OCI-LY3 (cell line): Measurements from ENCODE around the gene C13orf42.
"Not testable (repeated sequence)": the region's sequence is repeated elsewhere in the genome, so short reads cannot be mapped to it uniquely, and the experiment has no call there.

Source experiments
- H2AFZ ChIP-seq: fragments of 200-600, 300-600 bp; shearing (Covaris generic); 2 replicates; pipeline ENCODE4 v1.6.0; 2014; ENCODE audit warnings: antibody characterized with exemption, low read depth, low read length
- H3K27ac ChIP-seq: fragments of 200-600, 300-600 bp; sonication (generic); 2 replicates; pipeline ENCODE4 v1.5.1; 2014; ENCODE audit warnings: mild to moderate bottlenecking, low read length, moderate library complexity, mixed read lengths
- H3K27me3 ChIP-seq: fragments of 200-600, 300-600 bp; sonication (generic); 2 replicates; pipeline ENCODE4 v1.6.1; 2014; ENCODE audit warnings: low read depth, low read length, mixed read lengths
- H3K36me3 ChIP-seq: fragments of 200-600, 300-600 bp; sonication (generic); replicated peaks from 2 replicates; pipeline ENCODE3; 2014; ENCODE audit warnings: low read depth, low read length, mixed read lengths
- H3K4me1 ChIP-seq: fragments of 300-600, 200-600 bp; sonication (generic); 2 replicates; pipeline ENCODE4 v1.6.1; 2014; ENCODE audit warnings: low read length, mixed read lengths
- H3K4me2 ChIP-seq: fragments of 200-600, 300-600 bp; sonication (generic); 2 replicates; pipeline ENCODE4 v1.6.1; 2014; ENCODE audit warnings: low read length, mixed read lengths
- H3K4me3 ChIP-seq: fragments of 300-600, 200-600 bp; sonication (generic); 2 replicates; pipeline ENCODE4 v1.5.1; 2014; ENCODE audit warnings: antibody characterized with exemption, mild to moderate bottlenecking, low read length, moderate library complexity
- H3K79me2 ChIP-seq: fragments of 300-600, 200-600 bp; shearing (Covaris generic); 2 replicates; pipeline ENCODE4 v1.6.1; 2014; ENCODE audit warnings: mild to moderate bottlenecking, low read length, mixed read lengths
- H3K9ac ChIP-seq: fragments of 300-600, 200-600 bp; shearing (Covaris generic); 2 replicates; pipeline ENCODE4 v1.6.0; 2014; ENCODE audit warnings: mild to moderate bottlenecking, low read length, moderate library complexity
- H3K9me3 ChIP-seq: fragments of 200-600, 300-600 bp; shearing (Covaris generic); 2 replicates; pipeline ENCODE4 v1.6.1; 2014; ENCODE audit warnings: low read length, mixed read lengths; ENCODE audit not compliant: insufficient read depth
- H4K20me1 ChIP-seq: fragments of 200-600, 300-600 bp; sonication (generic); 2 replicates; pipeline ENCODE4 v1.6.1; 2016; ENCODE audit warnings: low read length, mixed read lengths; ENCODE audit not compliant: insufficient read depth
- CTCF ChIP-seq: fragments of 200-600, 300-600 bp; sonication (generic); IDR thresholded peaks from 2 replicates; pipeline ENCODE4 v1.5.1; 2014; ENCODE audit warnings: antibody characterized with exemption, low read length, low read depth
- EZH2phosphoT487 ChIP-seq: fragments of 200-600 bp; shearing (Covaris generic); IDR thresholded peaks from 2 replicates; pipeline ENCODE4 v1.6.1; 2018; ENCODE audit warnings: antibody characterized with exemption, mixed run types, low read depth

The C13orf42 gene

GRCh38 chr13:51091839-51092238 lies 19.2 kb downstream of the C13orf42 start:
- Histone ChIP-seq H3K36me3 (no peaks in the 10 kb centered on the region), H3K4me3 (no peak overlapping the region), H3K27ac (no peak overlapping the region), H3K9ac (no peak overlapping the region), H3K9me3 (no peaks in the 10 kb centered on the region), H3K27me3 (no peaks in the 10 kb centered on the region), H3K4me2 (no peak overlapping the region), H3K4me1 (no peaks in the 10 kb centered on the region), H4K20me1 (no peaks in the 10 kb centered on the region), H2AFZ (no peak overlapping the region), H3K79me2 (no peaks in the 10 kb centered on the region)
- TF ChIP-seq CTCF = no peak
- no peak for TF ChIP-seq EZH2phosphoT487

GRCh38 chr13:51083706-51084105 lies 27.4 kb downstream of the C13orf42 start:
- no peak overlapping the region for H2AFZ ChIP-seq
- H4K20me1 ChIP-seq = no peaks in the 10 kb centered on the region
- H3K9me3 ChIP-seq = no peaks in the 10 kb centered on the region
- H3K79me2 ChIP-seq = no peaks in the 10 kb centered on the region
- no peaks in the 10 kb centered on the region for H3K36me3 ChIP-seq
- no peak overlapping the region for H3K27ac ChIP-seq
- H3K4me2 ChIP-seq = no peak overlapping the region
- H3K4me1 ChIP-seq = peaks cover 6% of the 10 kb centered on the region
- H3K27me3 ChIP-seq = no peaks in the 10 kb centered on the region
- TF ChIP-seq CTCF (no peak), EZH2phosphoT487 (no peak)
- no peak overlapping the region for H3K4me3 ChIP-seq
- no peak overlapping the region for H3K9ac ChIP-seq

- H3K4me3 ChIP-seq = peak overlapping the region; percentile 73
- H3K27me3 ChIP-seq, H3K9me3 ChIP-seq, H3K79me2 ChIP-seq, H3K36me3 ChIP-seq, H4K20me1 ChIP-seq, H3K4me1 ChIP-seq: not testable (repeated sequence)
- peak overlapping the region; percentile 74 for H2AFZ ChIP-seq
- peak overlapping the region; percentile 64 for H3K4me2 ChIP-seq
- peak overlapping the region; percentile 49 for H3K9ac ChIP-seq
- peak overlapping the region; percentile 4; the same call in 1 of the 2 replicates for H3K27ac ChIP-seq
Measured at GRCh38 chr13:51080478-51081065, 30.5 kb downstream of the C13orf42 start.

- Histone ChIP-seq H3K27me3 (peaks cover 8% of the 10 kb centered on the region), H3K36me3 (no peaks in the 10 kb centered on the region), H3K4me1 (peaks cover 23% of the 10 kb centered on the region), H3K9ac (no peak overlapping the region), H3K9me3 (no peaks in the 10 kb centered on the region), H3K4me2 (peak overlapping the region; percentile 39), H3K79me2 (no peaks in the 10 kb centered on the region), H3K27ac (peak overlapping the region; percentile 57), H4K20me1 (no peaks in the 10 kb centered on the region), H2AFZ (0 out of 2 replicates have a peak overlapping the region, but pooled peaks have one; percentile 5), H3K4me3 (peak overlapping the region; percentile 3; the same call in 1 of the 2 replicates)
- TF ChIP-seq CTCF = no peak
- TF ChIP-seq EZH2phosphoT487 = no peak
Measured at GRCh38 chr13:51071493-51071892, 39.6 kb downstream of the C13orf42 start.
